ENCODE data around the gene ARHGAP18. TPM values are rescaled to one million over a fixed set of nuclear protein-coding genes. Genes with fewer than 3 reads are reported as not detected.

The ARHGAP18 gene
- total and polyA plus RNA-seq, 2 of the 13 experiments (the other 11 are each of a cell fraction or from before 2014, with no cell fraction given), result 58.2 to 115 TPM

GRCh38 chr6:129644567-129645015 is 65.4 kb downstream of the ARHGAP18 start (continued):
- TF ChIP-seq CREB3 (CRISPR knock-in tag; IDR thresholded peaks at IDR 0.05) (no peak), SMAD3 (CRISPR knock-in tag; IDR thresholded peaks at IDR 0.05) (peak; percentile 57; the same call in 1 of the 2 replicates), ZNF362 (CRISPR knock-in tag; IDR thresholded peaks at IDR 0.05; ENCODE audit: borderline replicate concordance) (no peak), TARDBP (CRISPR knock-in tag; IDR thresholded peaks at IDR 0.05) (peak; percentile 66; the same call in 1 of the 2 replicates), THRA (CRISPR knock-in tag; IDR thresholded peaks at IDR 0.05; ENCODE audit: borderline replicate concordance) (no peak), ZNF280B (CRISPR knock-in tag; IDR thresholded peaks at IDR 0.05; ENCODE audit: borderline replicate concordance) (no peak), SPEN (CRISPR knock-in tag; IDR thresholded peaks at IDR 0.05; ENCODE audit: low read depth) (no peak), KMT2A (CRISPR knock-in tag; IDR thresholded peaks at IDR 0.05) (no peak), SOX5 (CRISPR knock-in tag; IDR thresholded peaks at IDR 0.05; ENCODE audit: borderline replicate concordance) (peak; percentile 92), ZNF10 (CRISPR knock-in tag; IDR thresholded peaks at IDR 0.05; ENCODE audit: borderline replicate concordance, low read depth) (no peak), ZNF746 (CRISPR knock-in tag; IDR thresholded peaks at IDR 0.05) (no peak), ZFAT (CRISPR knock-in tag; conservative IDR thresholded peaks at IDR 0.05) (no peak), TBL1XR1 (IDR thresholded peaks at IDR 0.05; ENCODE audit: borderline replicate concordance, low read length, partially characterized antibody) (no peak), ARID2 (CRISPR knock-in tag; IDR thresholded peaks at IDR 0.05; ENCODE audit: borderline replicate concordance) (no peak)
- TF ChIP-seq, protein P1, sequence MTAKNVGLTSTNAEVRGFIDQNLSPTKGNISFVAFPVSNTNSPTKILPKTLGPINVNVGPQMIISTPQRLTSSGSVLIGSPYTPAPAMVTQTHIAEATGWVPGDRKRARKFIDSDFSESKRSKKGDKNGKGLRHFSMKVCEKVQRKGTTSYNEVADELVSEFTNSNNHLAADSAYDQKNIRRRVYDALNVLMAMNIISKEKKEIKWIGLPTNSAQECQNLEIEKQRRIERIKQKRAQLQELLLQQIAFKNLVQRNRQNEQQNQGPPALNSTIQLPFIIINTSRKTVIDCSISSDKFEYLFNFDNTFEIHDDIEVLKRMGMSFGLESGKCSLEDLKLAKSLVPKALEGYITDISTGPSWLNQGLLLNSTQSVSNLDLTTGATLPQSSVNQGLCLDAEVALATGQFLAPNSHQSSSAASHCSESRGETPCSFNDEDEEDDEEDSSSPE (CRISPR knock-in tag; IDR thresholded peaks at IDR 0.05), result no peak
- TF ChIP-seq, protein P2, sequence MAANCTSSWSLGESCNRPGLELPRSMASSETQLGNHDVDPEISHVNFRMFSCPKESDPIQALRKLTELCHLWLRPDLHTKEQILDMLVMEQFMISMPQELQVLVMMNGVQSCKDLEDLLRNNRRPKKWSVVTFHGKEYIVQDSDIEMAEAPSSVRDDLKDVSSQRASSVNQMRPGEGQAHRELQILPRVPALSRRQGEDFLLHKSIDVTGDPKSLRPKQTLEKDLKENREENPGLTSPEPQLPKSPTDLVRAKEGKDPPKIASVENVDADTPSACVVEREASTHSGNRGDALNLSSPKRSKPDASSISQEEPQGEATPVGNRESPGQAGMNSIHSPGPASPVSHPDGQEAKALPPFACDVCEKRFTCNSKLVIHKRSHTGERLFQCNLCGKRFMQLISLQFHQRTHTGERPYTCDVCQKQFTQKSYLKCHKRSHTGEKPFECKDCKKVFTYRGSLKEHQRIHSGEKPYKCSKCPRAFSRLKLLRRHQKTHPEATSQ (CRISPR knock-in tag; IDR thresholded peaks at IDR 0.05; ENCODE audit: borderline replicate concordance), result 0 out of 2 replicates have a peak, but pooled peaks have one; percentile 37
